HEK293 (cell line): ENCODE data around the gene QRSL1.

Experiments used
- CTCF ChIA-PET: fragments of 350-600 bp; formaldehyde crosslinking; extraction: SDS; loops from one replicate; lab custom pipeline; 2021; ENCODE audit warnings: antibody characterized with exemption; lab: Yijun Ruan, JAX
- POLR2A ChIA-PET: fragments of 300-600 bp; formaldehyde crosslinking; extraction: SDS; loops from one replicate; lab custom pipeline; 2020; ENCODE audit warnings: antibody characterized with exemption, inconsistent platforms; lab: Yijun Ruan, JAX
- H3K27ac ChIP-seq: fragments of 200-500 bp; sonication (Bioruptor generic); 2 replicates; pipeline ENCODE4 v1.5.1; 2014; ENCODE audit warnings: low read depth, low read length, control low read depth, inconsistent platforms; ENCODE audit errors: extremely low read depth
- H3K36me3 ChIP-seq, 2 experiments: fragments of 200-500 bp in 1 of 2; sonication (Bioruptor generic) in 1 of 2; 1 replicate in 1 of 2; 2 replicates in 1 of 2; pipeline ENCODE4 v1.5.1; 2014 to 2017; ENCODE audit warnings: inconsistent platforms in 2 of 2, low read length in 2 of 2; ENCODE audit not compliant: control insufficient read depth in 2 of 2, insufficient read depth in 1 of 2
- H3K4me1 ChIP-seq: fragments of 200-500 bp; sonication (Bioruptor generic); 2 replicates; pipeline ENCODE4 v1.5.1; 2014; ENCODE audit warnings: mild to moderate bottlenecking, low read length, inconsistent platforms; ENCODE audit not compliant: control insufficient read depth, insufficient read depth
- H3K4me3 ChIP-seq: 2 replicates; pipeline ENCODE4 v1.5.1; 2011; ENCODE audit warnings: low read depth, mild to moderate bottlenecking, control low read depth, low read length, moderate library complexity
- H3K9me3 ChIP-seq: fragments of 200-500 bp; sonication (Bioruptor generic); 2 replicates; pipeline ENCODE4 v1.5.1; 2014; ENCODE audit warnings: low read depth, low read length, inconsistent platforms; ENCODE audit not compliant: control insufficient read depth, insufficient read depth
- BCL11A ChIP-seq: fragments of 450-650 bp; formaldehyde crosslinking; IDR thresholded peaks from 2 replicates; pipeline ENCODE4 v1.5.1; 2016; ENCODE audit warnings: low read depth, missing biosample characterization, missing genetic modification characterization
- EGR2 ChIP-seq: fragments of 450-650 bp; formaldehyde crosslinking; IDR thresholded peaks from 2 replicates; pipeline ENCODE4 v1.5.1; 2016; ENCODE audit warnings: low read depth, missing biosample characterization, missing genetic modification characterization
- INSM2 ChIP-seq: fragments of 450-650 bp; formaldehyde crosslinking; IDR thresholded peaks from 2 replicates; pipeline ENCODE4 v1.5.1; 2016; ENCODE audit warnings: missing biosample characterization, missing genetic modification characterization
- MZF1 ChIP-seq: fragments of 450-650 bp; formaldehyde crosslinking; IDR thresholded peaks from 2 replicates; pipeline ENCODE4 v1.5.1; 2017; ENCODE audit warnings: missing biosample characterization, missing genetic modification characterization, borderline replicate concordance
- REPIN1 ChIP-seq: fragments of 450-650 bp; formaldehyde crosslinking; IDR thresholded peaks from 2 replicates; pipeline ENCODE4 v1.5.1; 2017; ENCODE audit warnings: missing biosample characterization, missing genetic modification characterization, low read depth
- SALL2 ChIP-seq: fragments of 450-650 bp; formaldehyde crosslinking; IDR thresholded peaks from 2 replicates; pipeline ENCODE4 v1.5.0; 2017; ENCODE audit warnings: missing biosample characterization, mild to moderate bottlenecking, missing genetic modification characterization, borderline replicate concordance
- SCRT1 ChIP-seq: fragments of 450-650 bp; formaldehyde crosslinking; IDR thresholded peaks from 2 replicates; pipeline ENCODE4 v1.5.1; 2016; ENCODE audit warnings: missing biosample characterization, missing genetic modification characterization, borderline replicate concordance
- SCRT2 ChIP-seq: fragments of 450-650 bp; formaldehyde crosslinking; IDR thresholded peaks from 2 replicates; pipeline ENCODE4 v1.5.1; 2016; ENCODE audit warnings: missing biosample characterization, missing genetic modification characterization
- ZBTB10 ChIP-seq: fragments of 450-650 bp; formaldehyde crosslinking; IDR thresholded peaks from 2 replicates; pipeline ENCODE4 v1.5.1; 2016; ENCODE audit warnings: missing biosample characterization, missing genetic modification characterization
- ZBTB26 ChIP-seq: fragments of 450-650 bp; formaldehyde crosslinking; optimal IDR thresholded peaks from 2 replicates; pipeline ENCODE3; 2016; ENCODE audit warnings: missing biosample characterization, mild to moderate bottlenecking, missing genetic modification characterization
- ZBTB44 ChIP-seq: fragments of 450-650 bp; IDR thresholded peaks from 2 replicates; pipeline ENCODE4 v1.5.1; 2018; ENCODE audit warnings: missing biosample characterization, mild to moderate bottlenecking, missing genetic modification characterization
- ZBTB6 ChIP-seq: fragments of 450-650 bp; formaldehyde crosslinking; IDR thresholded peaks from 2 replicates; pipeline ENCODE4 v1.5.1; 2017; ENCODE audit warnings: missing biosample characterization, missing genetic modification characterization
- ZBTB8A ChIP-seq: fragments of 450-650 bp; formaldehyde crosslinking; IDR thresholded peaks from 2 replicates; pipeline ENCODE4 v1.5.1; 2016; ENCODE audit warnings: missing biosample characterization, missing genetic modification characterization
- ZNF138 ChIP-seq: fragments of 450-650 bp; formaldehyde crosslinking; IDR thresholded peaks from 2 replicates; pipeline ENCODE4 v1.5.1; 2016; ENCODE audit warnings: missing biosample characterization, missing genetic modification characterization, borderline replicate concordance
- ZNF19 ChIP-seq: fragments of 450-650 bp; formaldehyde crosslinking; IDR thresholded peaks from 2 replicates; pipeline ENCODE4; 2016; ENCODE audit warnings: missing biosample characterization, missing genetic modification characterization, low read depth
- ZNF211 ChIP-seq: fragments of 450-650 bp; formaldehyde crosslinking; IDR thresholded peaks from 2 replicates; pipeline ENCODE4 v1.5.1; 2016; ENCODE audit warnings: low read depth, missing biosample characterization, missing genetic modification characterization
- ZNF214 ChIP-seq: fragments of 450-650 bp; formaldehyde crosslinking; IDR thresholded peaks from 2 replicates; pipeline ENCODE4 v1.5.1; 2017; ENCODE audit warnings: missing biosample characterization, mild to moderate bottlenecking, missing genetic modification characterization, borderline replicate concordance
- ZNF223 ChIP-seq: fragments of 450-650 bp; formaldehyde crosslinking; IDR thresholded peaks from 2 replicates; pipeline ENCODE4 v1.5.1; 2016; ENCODE audit warnings: missing biosample characterization, missing genetic modification characterization
- ZNF302 ChIP-seq: fragments of 450-650 bp; formaldehyde crosslinking; IDR thresholded peaks from 2 replicates; pipeline ENCODE4 v1.5.1; 2016; ENCODE audit warnings: missing biosample characterization, missing genetic modification characterization, low read depth
- ZNF354C ChIP-seq: fragments of 450-650 bp; formaldehyde crosslinking; IDR thresholded peaks from 2 replicates; pipeline ENCODE4 v1.5.1; 2016; ENCODE audit warnings: missing biosample characterization, missing genetic modification characterization, low read depth, borderline replicate concordance
- ZNF394 ChIP-seq: fragments of 450-650 bp; formaldehyde crosslinking; IDR thresholded peaks from 2 replicates; pipeline ENCODE4 v1.5.1; 2016; ENCODE audit warnings: missing biosample characterization, missing genetic modification characterization, mild to moderate bottlenecking, moderate library complexity, borderline replicate concordance
- ZNF404 ChIP-seq: fragments of 450-650 bp; formaldehyde crosslinking; IDR thresholded peaks from 2 replicates; pipeline ENCODE4 v1.5.1; 2017; ENCODE audit warnings: missing biosample characterization, missing genetic modification characterization
- ZNF416 ChIP-seq: fragments of 450-650 bp; formaldehyde crosslinking; IDR thresholded peaks from 2 replicates; pipeline ENCODE4 v1.5.1; 2016; ENCODE audit warnings: missing biosample characterization, missing genetic modification characterization
- ZNF621 ChIP-seq: fragments of 450-650 bp; formaldehyde crosslinking; IDR thresholded peaks from 2 replicates; pipeline ENCODE4 v1.5.1; 2017; ENCODE audit warnings: missing biosample characterization, missing genetic modification characterization
- ZNF776 ChIP-seq: fragments of 450-650 bp; formaldehyde crosslinking; IDR thresholded peaks from 2 replicates; pipeline ENCODE4 v1.5.0; 2017; ENCODE audit warnings: missing biosample characterization, missing genetic modification characterization, borderline replicate concordance
- ZNF777 ChIP-seq: fragments of 450-650 bp; formaldehyde crosslinking; IDR thresholded peaks from 2 replicates; pipeline ENCODE4 v1.5.1; 2017; ENCODE audit warnings: missing biosample characterization, missing genetic modification characterization, borderline replicate concordance
- ZNF791 ChIP-seq: fragments of 450-650 bp; formaldehyde crosslinking; IDR thresholded peaks from 2 replicates; pipeline ENCODE4 v1.5.1; 2016; ENCODE audit warnings: missing biosample characterization, missing genetic modification characterization

Gene QRSL1

GRCh38 chr6:106677282-106677681, 47.9 kb downstream of the QRSL1 start:
- TF ChIP-seq ZNF211 (no peak), ZNF19 (tag by site-specific recombination) (no peak), INSM2 (tag by site-specific recombination) (no peak), ZNF776 (tag by site-specific recombination) (no peak), SCRT1 (tag by site-specific recombination) (no peak), ZNF791 (no peak), ZNF394 (tag by site-specific recombination) (no peak), SCRT2 (tag by site-specific recombination) (no peak), ZBTB10 (no peak), SALL2 (tag by site-specific recombination) (no peak), ZNF302 (tag by site-specific recombination) (no peak), ZNF416 (tag by site-specific recombination) (no peak), ZBTB44 (tag by site-specific recombination) (no peak), MZF1 (tag by site-specific recombination) (no peak), ZNF223 (tag by site-specific recombination) (no peak), ZBTB6 (no peak)
- POLR2A ChIA-PET, result no interaction called here
- Histone ChIP-seq H3K4me3 (no peak overlapping the region), H3K4me1 (no peaks in the 10 kb centered on the region), H3K27ac (no peak overlapping the region), H3K36me3 (no peaks in the 10 kb centered on the region), H3K9me3 (no peaks in the 10 kb centered on the region)
- CTCF ChIA-PET, result no interaction called here

- H3K4me3 ChIP-seq, result no peak overlapping the region
- no peaks in the 10 kb centered on the region for H3K9me3 ChIP-seq
- no peak overlapping the region for H3K27ac ChIP-seq
- POLR2A ChIA-PET, result no interaction called here
- TF ChIP-seq ZBTB26, result no peak
- TF ChIP-seq ZNF214 (tag by site-specific recombination), result no peak
- no peak for TF ChIP-seq ZNF777 (tag by site-specific recombination)
- no peak for TF ChIP-seq ZNF354C
- TF ChIP-seq ZNF621, result no peak
- no peak for TF ChIP-seq EGR2 (tag by site-specific recombination)
- no peak for TF ChIP-seq ZBTB8A (tag by site-specific recombination)
- TF ChIP-seq ZNF138, result no peak
- TF ChIP-seq ZNF404, result no peak
- TF ChIP-seq REPIN1 (tag by site-specific recombination), result no peak
- TF ChIP-seq BCL11A, result no peak
- H3K4me1 ChIP-seq, result no peaks in the 10 kb centered on the region
- no peaks in the 10 kb centered on the region for H3K36me3 ChIP-seq
- CTCF ChIA-PET, result interaction anchor here (0.6 to 0.7 kb wide), 2 partner anchors 26 to 102 kb away, joined by 3 read pairs; no protein-coding TSS in a partner anchor
These were observed 54.6 kb downstream of the QRSL1 start for GRCh38 chr6:106684011-106684410.
